ENCODE measurements around the gene HOXD3. TPM values are rescaled to one million over a fixed set of nuclear protein-coding genes. Genes with fewer than 3 reads are reported as not detected.
A peak's percentile ranks its signal among the peaks of the same experiment; 100 is the strongest.

HOXD3 gene
- polyA plus RNA-seq, 1 of the 3 experiments (the other 2 are of a cell fraction): 0.81 TPM

DNA sequence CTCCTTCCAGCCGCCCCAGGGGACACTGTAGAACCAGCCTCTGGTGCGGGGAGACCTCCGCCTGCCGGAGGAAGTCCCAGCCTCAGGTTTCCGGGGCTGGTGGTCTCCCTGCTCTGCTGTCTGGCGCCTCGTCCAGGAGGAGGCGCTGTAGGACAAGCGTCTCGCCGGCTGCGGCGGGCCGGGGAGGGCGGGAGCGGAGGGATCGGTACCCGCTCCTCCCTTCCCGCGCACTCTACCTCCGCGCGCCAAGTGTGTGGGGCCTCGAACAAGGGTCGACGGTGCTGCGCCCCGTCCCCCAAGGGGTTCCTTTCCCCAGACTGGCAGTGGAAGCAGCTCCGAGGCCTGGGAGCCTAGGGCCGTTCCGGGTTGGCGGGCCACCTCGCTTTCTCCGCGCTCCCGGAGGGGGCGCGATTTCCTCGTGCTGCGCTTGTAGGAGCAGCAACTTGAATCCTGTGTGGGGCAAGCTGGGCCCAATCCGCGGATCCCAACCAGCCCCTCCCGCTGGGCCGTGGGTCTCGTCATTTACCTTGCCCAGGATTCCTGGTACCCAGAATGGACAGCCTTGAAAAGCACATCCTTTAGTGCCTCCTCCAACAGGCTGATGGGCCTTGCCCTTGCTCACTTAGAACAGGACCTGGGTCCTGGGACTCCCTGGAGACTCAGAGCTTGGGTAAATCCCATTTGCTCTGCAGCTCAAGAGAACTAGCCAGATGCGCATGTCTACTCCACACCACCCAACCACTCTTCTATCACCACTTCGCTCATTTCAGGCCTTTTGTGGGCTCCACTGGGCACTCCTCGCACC lies 16.4 kb upstream of the HOXD3 start:
- Histone ChIP-seq H4K20me1 (ENCODE audit: insufficient read depth) (no peaks in the 10 kb centered on the region), H2AFZ (ENCODE audit: low read depth) (peak overlapping the region; percentile 89), H3K4me3 (ENCODE audit: low read depth in 2 of 2, low read length in 1 of 2) (peak overlapping the region; percentile 61 to 79), H3K79me2 (ENCODE audit: insufficient read depth) (peaks cover 49% of the 10 kb centered on the region), H3K9ac (peak overlapping the region; percentile 60; the same call in 1 of the 2 replicates), H3K27me3 (ENCODE audit: insufficient read depth) (no peaks in the 10 kb centered on the region), H3K27ac (ENCODE audit: low read depth in 2 of 2, low read length in 1 of 2) (peak overlapping the region; percentile 58 to 63), H3F3A (replicated peaks; ENCODE audit: insufficient read depth) (peaks cover 17% of the 10 kb centered on the region), H3K4me1 (ENCODE audit: control insufficient read depth in 1 of 2, insufficient read depth in 2 of 2, low read depth in 1 of 2, low read length in 1 of 2) (peaks cover 5 to 27% of the 10 kb centered on the region in 2 experiments; a peak in 2 of 4 replicates), H3K36me3 (replicated peaks in 1 of 2; ENCODE audit: control insufficient read depth in 1 of 2, insufficient read depth in 2 of 2, low read length in 1 of 2) (no peaks in the 10 kb centered on the region), H3K9me3 (no peaks in the 10 kb centered on the region), H3K4me2 (peak overlapping the region; percentile 96), H3K9me2 (no peaks in the 10 kb centered on the region)
- ChIA-PET CTCF (interaction anchor here (0.6 to 26.1 kb wide), 64 partner anchors 9 to 1024 kb away, joined by 3 to 1047 read pairs (median 4); partner anchors contain the start of genes HOXD3, HOXD4 and HOXD9), POLR2A (interaction anchor here (0.6 to 3.0 kb wide), 8 partner anchors 9 to 503 kb away, joined by 3 to 21 read pairs (median 4); partner anchors contain the start of gene MTX2)
- 17% methylated on average over 16 of the region's 48 CpGs for WGBS (ENCODE audit: low lambda C conversion rate)
- TF ChIP-seq NRF1 (IDR thresholded peaks at IDR 0.05; ENCODE audit: low read depth, low read length) (0 out of 2 replicates have a peak, but pooled peaks have one; percentile 4), YY1 (IDR thresholded peaks at IDR 0.05; ENCODE audit: low read depth) (0 out of 2 replicates have a peak, but pooled peaks have one; percentile 43), RAD21 (IDR thresholded peaks at IDR 0.05; ENCODE audit: low read length) (peak; percentile 80), TEAD4 (IDR thresholded peaks at IDR 0.05; ENCODE audit: borderline replicate concordance, insufficient read depth) (no peak), GABPA (IDR thresholded peaks at IDR 0.05; ENCODE audit: low read depth) (peak; percentile 66), SMC3 (IDR thresholded peaks at IDR 0.05; ENCODE audit: low read depth, low read length) (peak; percentile 82), EZH2phosphoT487 (IDR thresholded peaks at IDR 0.05; ENCODE audit: borderline replicate concordance, low read depth) (no peak), ELF1 (IDR thresholded peaks at IDR 0.05) (peak; percentile 46; the same call in 1 of the 2 replicates), CHD2 (IDR thresholded peaks at IDR 0.05; ENCODE audit: low read length, partially characterized antibody) (peak; percentile 59), FOXJ3 (CRISPR knock-in tag; IDR thresholded peaks at IDR 0.05) (no peak)
- TF ChIP-seq, protein P1, sequence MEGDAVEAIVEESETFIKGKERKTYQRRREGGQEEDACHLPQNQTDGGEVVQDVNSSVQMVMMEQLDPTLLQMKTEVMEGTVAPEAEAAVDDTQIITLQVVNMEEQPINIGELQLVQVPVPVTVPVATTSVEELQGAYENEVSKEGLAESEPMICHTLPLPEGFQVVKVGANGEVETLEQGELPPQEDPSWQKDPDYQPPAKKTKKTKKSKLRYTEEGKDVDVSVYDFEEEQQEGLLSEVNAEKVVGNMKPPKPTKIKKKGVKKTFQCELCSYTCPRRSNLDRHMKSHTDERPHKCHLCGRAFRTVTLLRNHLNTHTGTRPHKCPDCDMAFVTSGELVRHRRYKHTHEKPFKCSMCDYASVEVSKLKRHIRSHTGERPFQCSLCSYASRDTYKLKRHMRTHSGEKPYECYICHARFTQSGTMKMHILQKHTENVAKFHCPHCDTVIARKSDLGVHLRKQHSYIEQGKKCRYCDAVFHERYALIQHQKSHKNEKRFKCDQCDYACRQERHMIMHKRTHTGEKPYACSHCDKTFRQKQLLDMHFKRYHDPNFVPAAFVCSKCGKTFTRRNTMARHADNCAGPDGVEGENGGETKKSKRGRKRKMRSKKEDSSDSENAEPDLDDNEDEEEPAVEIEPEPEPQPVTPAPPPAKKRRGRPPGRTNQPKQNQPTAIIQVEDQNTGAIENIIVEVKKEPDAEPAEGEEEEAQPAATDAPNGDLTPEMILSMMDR (IDR thresholded peaks at IDR 0.05): peak; percentile 87
- TF ChIP-seq, protein P2, sequence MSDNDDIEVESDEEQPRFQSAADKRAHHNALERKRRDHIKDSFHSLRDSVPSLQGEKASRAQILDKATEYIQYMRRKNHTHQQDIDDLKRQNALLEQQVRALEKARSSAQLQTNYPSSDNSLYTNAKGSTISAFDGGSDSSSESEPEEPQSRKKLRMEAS (IDR thresholded peaks at IDR 0.05; ENCODE audit: low read depth): peak; percentile 55; the same call in 1 of the 2 replicates
- DNase-seq: peak; percentile 96

DNA sequence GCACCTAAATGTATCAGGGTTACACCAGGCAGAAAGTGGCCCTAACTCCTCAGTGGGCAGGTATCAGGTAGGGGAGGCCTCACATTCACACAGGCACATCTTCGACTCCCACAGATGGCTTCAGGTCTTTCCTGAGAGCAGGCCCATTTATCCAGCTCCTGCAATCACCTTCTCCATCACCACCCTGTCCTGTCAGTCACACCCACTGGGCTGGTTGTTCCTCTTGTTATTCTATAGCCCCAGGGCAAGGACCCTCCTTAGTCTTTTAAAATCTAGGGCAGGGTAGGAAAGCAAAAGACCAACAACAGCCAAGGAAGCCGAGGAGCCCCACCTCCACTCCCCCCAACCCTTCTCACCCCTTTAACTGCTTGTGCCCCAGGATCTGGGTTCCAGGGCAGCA lies 14.8 kb upstream of the HOXD3 start:
- peaks cover 42% of the 10 kb centered on the region for H3K79me2 ChIP-seq (ENCODE audit: insufficient read depth)
- H3K9me2 ChIP-seq: no peaks in the 10 kb centered on the region
- no peaks in the 10 kb centered on the region for H3K36me3 ChIP-seq (replicated peaks in 1 of 2; ENCODE audit: control insufficient read depth in 1 of 2, insufficient read depth in 2 of 2, low read length in 1 of 2)
- no peak overlapping the region for H2AFZ ChIP-seq (ENCODE audit: low read depth)
- no peak for DNase-seq
- POLR2A ChIA-PET: no interaction called here
- no peak overlapping the region for H3K9ac ChIP-seq
- H4K20me1 ChIP-seq (ENCODE audit: insufficient read depth): no peaks in the 10 kb centered on the region
- 92% methylated on average over 2 of the region's 2 CpGs for WGBS (ENCODE audit: low lambda C conversion rate)
- no peak overlapping the region for H3K4me2 ChIP-seq
- no peaks in the 10 kb centered on the region for H3K9me3 ChIP-seq
- H3K27ac ChIP-seq (ENCODE audit: low read depth in 2 of 2, low read length in 1 of 2): no peak overlapping the region
- peaks cover 9% of the 10 kb centered on the region for H3F3A ChIP-seq (replicated peaks; ENCODE audit: insufficient read depth)
- H3K4me3 ChIP-seq (ENCODE audit: low read depth in 2 of 2, low read length in 1 of 2): no peak overlapping the region
- H3K27me3 ChIP-seq (ENCODE audit: insufficient read depth): no peaks in the 10 kb centered on the region
- CTCF ChIA-PET: interaction anchor here (0.9 to 26.1 kb wide), 4 partner anchors 18 to 501 kb away, joined by 3 to 1047 read pairs (median 146); partner anchors contain the start of gene HOXD9
- H3K4me1 ChIP-seq (ENCODE audit: control insufficient read depth in 1 of 2, insufficient read depth in 2 of 2, low read depth in 1 of 2, low read length in 1 of 2): peaks cover 5 to 25% of the 10 kb centered on the region in 2 experiments; a peak in 2 of 4 replicates
- TF ChIP-seq, protein P2 (IDR thresholded peaks at IDR 0.05; ENCODE audit: low read depth): no peak
- TF ChIP-seq MXI1 (IDR thresholded peaks at IDR 0.05; ENCODE audit: low read depth, low read length) (no peak), FOXM1 (IDR thresholded peaks at IDR 0.05; ENCODE audit: low read depth) (no peak), EP300 (IDR thresholded peaks at IDR 0.05; ENCODE audit: borderline replicate concordance in 1 of 2, low read depth in 1 of 2, low read length in 1 of 2) (no peak), MEF2A (IDR thresholded peaks at IDR 0.05; ENCODE audit: borderline replicate concordance, low read depth) (no peak), RAD21 (IDR thresholded peaks at IDR 0.05; ENCODE audit: low read length) (no peak), YY1 (IDR thresholded peaks at IDR 0.05; ENCODE audit: low read depth) (no peak), TCF12 (IDR thresholded peaks at IDR 0.05) (no peak), ELF1 (IDR thresholded peaks at IDR 0.05) (no peak)
- TF ChIP-seq, protein P3, sequence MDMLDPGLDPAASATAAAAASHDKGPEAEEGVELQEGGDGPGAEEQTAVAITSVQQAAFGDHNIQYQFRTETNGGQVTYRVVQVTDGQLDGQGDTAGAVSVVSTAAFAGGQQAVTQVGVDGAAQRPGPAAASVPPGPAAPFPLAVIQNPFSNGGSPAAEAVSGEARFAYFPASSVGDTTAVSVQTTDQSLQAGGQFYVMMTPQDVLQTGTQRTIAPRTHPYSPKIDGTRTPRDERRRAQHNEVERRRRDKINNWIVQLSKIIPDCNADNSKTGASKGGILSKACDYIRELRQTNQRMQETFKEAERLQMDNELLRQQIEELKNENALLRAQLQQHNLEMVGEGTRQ (IDR thresholded peaks at IDR 0.05; ENCODE audit: borderline replicate concordance, low read depth, low read length): no peak
- TF ChIP-seq, protein P4, sequence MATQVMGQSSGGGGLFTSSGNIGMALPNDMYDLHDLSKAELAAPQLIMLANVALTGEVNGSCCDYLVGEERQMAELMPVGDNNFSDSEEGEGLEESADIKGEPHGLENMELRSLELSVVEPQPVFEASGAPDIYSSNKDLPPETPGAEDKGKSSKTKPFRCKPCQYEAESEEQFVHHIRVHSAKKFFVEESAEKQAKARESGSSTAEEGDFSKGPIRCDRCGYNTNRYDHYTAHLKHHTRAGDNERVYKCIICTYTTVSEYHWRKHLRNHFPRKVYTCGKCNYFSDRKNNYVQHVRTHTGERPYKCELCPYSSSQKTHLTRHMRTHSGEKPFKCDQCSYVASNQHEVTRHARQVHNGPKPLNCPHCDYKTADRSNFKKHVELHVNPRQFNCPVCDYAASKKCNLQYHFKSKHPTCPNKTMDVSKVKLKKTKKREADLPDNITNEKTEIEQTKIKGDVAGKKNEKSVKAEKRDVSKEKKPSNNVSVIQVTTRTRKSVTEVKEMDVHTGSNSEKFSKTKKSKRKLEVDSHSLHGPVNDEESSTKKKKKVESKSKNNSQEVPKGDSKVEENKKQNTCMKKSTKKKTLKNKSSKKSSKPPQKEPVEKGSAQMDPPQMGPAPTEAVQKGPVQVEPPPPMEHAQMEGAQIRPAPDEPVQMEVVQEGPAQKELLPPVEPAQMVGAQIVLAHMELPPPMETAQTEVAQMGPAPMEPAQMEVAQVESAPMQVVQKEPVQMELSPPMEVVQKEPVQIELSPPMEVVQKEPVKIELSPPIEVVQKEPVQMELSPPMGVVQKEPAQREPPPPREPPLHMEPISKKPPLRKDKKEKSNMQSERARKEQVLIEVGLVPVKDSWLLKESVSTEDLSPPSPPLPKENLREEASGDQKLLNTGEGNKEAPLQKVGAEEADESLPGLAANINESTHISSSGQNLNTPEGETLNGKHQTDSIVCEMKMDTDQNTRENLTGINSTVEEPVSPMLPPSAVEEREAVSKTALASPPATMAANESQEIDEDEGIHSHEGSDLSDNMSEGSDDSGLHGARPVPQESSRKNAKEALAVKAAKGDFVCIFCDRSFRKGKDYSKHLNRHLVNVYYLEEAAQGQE (IDR thresholded peaks at IDR 0.05; ENCODE audit: low read depth, low read length): no peak
